H1 (cell line): ENCODE measurements around the gene SSC5D. TPM values are rescaled to one million over a fixed set of nuclear protein-coding genes. Genes with fewer than 3 reads are reported as not detected.

Experiments
- CTCF ChIA-PET: fragments of 300-600 bp; sonication (Branson Sonifier 250); formaldehyde crosslinking; loops from one replicate; lab custom pipeline; 2021; ENCODE audit not compliant: partially characterized antibody; lab: Charles Lee
- POLR2A ChIA-PET: fragments of 300-600 bp; sonication (Branson Sonifier 250); formaldehyde crosslinking; loops from one replicate; lab custom pipeline; 2021; ENCODE audit warnings: inconsistent platforms; ENCODE audit not compliant: partially characterized antibody; lab: Charles Lee
- DNase-seq, 2 experiments: peaks; one replicate each; pipeline versions ENCODE4 v3.0.0 to v3.0.0-alpha.2; 2010 to 2022; ENCODE audit warnings: low spot score in 2 of 2, low read depth in 1 of 2, mixed read lengths in 1 of 2
- FAIRE-seq: peaks from 2 replicates; lab custom pipeline; 2011; peaks lifted over from hg19 to GRCh38; lab: Jason Lieb, UNC
- H2AFZ ChIP-seq: 2 replicates; pipeline ENCODE4 v1.8.1; 2012; ENCODE audit warnings: low read length, inconsistent platforms
- H2AK5ac ChIP-seq: 2 replicates; pipeline ENCODE4 v1.6.1; 2013; ENCODE audit warnings: low read depth, low read length
- H2BK120ac ChIP-seq: replicated peaks from 2 replicates; pipeline ENCODE3; 2013; ENCODE audit warnings: low read depth, low read length, inconsistent platforms
- H2BK12ac ChIP-seq: 2 replicates; pipeline ENCODE4 v1.6.1; 2013; ENCODE audit warnings: low read depth, low read length
- H2BK15ac ChIP-seq: 2 replicates; pipeline ENCODE4 v1.6.1; 2013; ENCODE audit warnings: low read length
- H2BK20ac ChIP-seq: 2 replicates; pipeline ENCODE4 v1.6.1; 2013; ENCODE audit warnings: low read length
- H2BK5ac ChIP-seq: 2 replicates; pipeline ENCODE4 v1.6.1; 2013; ENCODE audit warnings: low read depth, low read length
- H3K14ac ChIP-seq: 2 replicates; pipeline ENCODE4 v1.6.1; 2013; ENCODE audit warnings: inconsistent platforms; ENCODE audit not compliant: insufficient read length
- H3K18ac ChIP-seq: 2 replicates; pipeline ENCODE4 v1.6.1; 2013; ENCODE audit warnings: low read length; ENCODE audit errors: extremely low read depth
- H3K23ac ChIP-seq: 2 replicates; pipeline ENCODE4 v1.6.1; 2013; ENCODE audit warnings: inconsistent platforms; ENCODE audit not compliant: insufficient read length
- H3K23me2 ChIP-seq: 2 replicates; pipeline ENCODE4 v1.6.1; 2013; ENCODE audit warnings: low read depth, low read length
- H3K27ac ChIP-seq: 2 replicates; pipeline ENCODE4 v1.6.1; 2011; ENCODE audit warnings: low read depth, low read length, inconsistent platforms
- H3K27me3 ChIP-seq, 4 experiments: replicated peaks in 1 of 4; 1 replicate in 1 of 4; 2 replicates in 3 of 4; pipeline versions ENCODE4 v1.6.1 to v1.8.1; 2011 to 2013; ENCODE audit warnings: low read length in 3 of 4, mild to moderate bottlenecking in 3 of 4, inconsistent platforms in 2 of 4, mixed read lengths in 2 of 4, moderate library complexity in 1 of 4; ENCODE audit not compliant: control insufficient read depth in 3 of 4, insufficient read depth in 3 of 4; ENCODE audit errors: extremely low read depth in 1 of 4
- H3K36me3 ChIP-seq, 4 experiments: 2 replicates each; pipeline versions ENCODE4 v1.6.1 to v1.8.1; 2011 to 2013; ENCODE audit warnings: mild to moderate bottlenecking in 4 of 4, low read length in 3 of 4, moderate library complexity in 2 of 4, control low read depth in 1 of 4, inconsistent platforms in 1 of 4; ENCODE audit not compliant: insufficient read depth in 4 of 4, control insufficient read depth in 2 of 4
- H3K4ac ChIP-seq: replicated peaks from 2 replicates; pipeline ENCODE3; 2013; ENCODE audit warnings: low read length, low read depth, mixed read lengths, inconsistent platforms; ENCODE audit not compliant: insufficient read length
- H3K4me1 ChIP-seq, 4 experiments: replicated peaks in 1 of 4; 1 replicate in 1 of 4; 2 replicates in 3 of 4; pipeline versions ENCODE4 v1.6.1 to v1.8.1; 2011 to 2013; ENCODE audit warnings: low read length in 3 of 4, inconsistent platforms in 2 of 4, mixed read lengths in 1 of 4; ENCODE audit not compliant: insufficient read depth in 4 of 4, control insufficient read depth in 3 of 4
- H3K4me2 ChIP-seq, 2 experiments: 2 replicates each; pipeline versions ENCODE4 v1.6.1 to v1.8.1; 2011 to 2013; ENCODE audit warnings: low read depth in 2 of 2, low read length in 2 of 2, control low read depth in 1 of 2, inconsistent platforms in 1 of 2, mild to moderate bottlenecking in 1 of 2; ENCODE audit not compliant: insufficient read depth in 1 of 2
- H3K4me3 ChIP-seq, 4 experiments: fragments of 200-600, 300-600 bp in 1 of 4; sonication (generic), shearing (Covaris generic), sonication (Bioruptor Twin) in 1 of 4; 2 replicates each; pipeline versions ENCODE4 v1.5.1 to v1.8.1; 2011 to 2016; ENCODE audit warnings: low read length in 4 of 4, low read depth in 3 of 4, control low read depth in 2 of 4, inconsistent platforms in 2 of 4, mild to moderate bottlenecking in 2 of 4, mixed read lengths in 1 of 4, moderate library complexity in 1 of 4; ENCODE audit not compliant: insufficient read depth in 2 of 4; ENCODE audit errors: extremely low read depth in 1 of 4
- H3K56ac ChIP-seq: replicated peaks from 2 replicates; pipeline ENCODE3; 2013; ENCODE audit warnings: low read depth, mild to moderate bottlenecking, mixed read lengths, low read length, inconsistent platforms; ENCODE audit not compliant: insufficient read length
- H3K79me1 ChIP-seq: 2 replicates; pipeline ENCODE4 v1.6.1; 2013; ENCODE audit warnings: low read depth, low read length, control low read depth
- H3K79me2 ChIP-seq, 2 experiments: 2 replicates each; pipeline versions ENCODE4 v1.6.1 to v1.8.1; 2012 to 2013; ENCODE audit warnings: low read length in 2 of 2, mild to moderate bottlenecking in 2 of 2, inconsistent platforms in 1 of 2; ENCODE audit not compliant: insufficient read depth in 2 of 2, control insufficient read depth in 1 of 2
- H3K9ac ChIP-seq, 4 experiments: replicated peaks in 1 of 4; 1 replicate in 1 of 4; 2 replicates in 3 of 4; pipeline versions ENCODE4 v1.6.1 to v1.8.1; 2011 to 2013; ENCODE audit warnings: low read depth in 3 of 4, low read length in 3 of 4, control low read depth in 2 of 4, mild to moderate bottlenecking in 2 of 4, moderate library complexity in 2 of 4, inconsistent platforms in 1 of 4; ENCODE audit errors: extremely low read depth in 1 of 4
- H3K9me3 ChIP-seq, 2 experiments: 2 replicates each; pipeline versions ENCODE4 v1.6.1 to v1.8.1; 2012 to 2013; ENCODE audit warnings: mild to moderate bottlenecking in 2 of 2, moderate library complexity in 2 of 2, control low read depth in 1 of 2, inconsistent platforms in 1 of 2, low read depth in 1 of 2, low read length in 1 of 2, mixed read lengths in 1 of 2; ENCODE audit not compliant: insufficient read depth in 2 of 2
- H4K20me1 ChIP-seq, 2 experiments: replicated peaks in 1 of 2; 2 replicates each; pipeline versions ENCODE3 to v1.8.1; 2011 to 2013; ENCODE audit warnings: inconsistent platforms in 2 of 2, low read length in 2 of 2, mild to moderate bottlenecking in 1 of 2; ENCODE audit not compliant: insufficient read depth in 2 of 2, control insufficient read depth in 1 of 2
- H4K5ac ChIP-seq: 2 replicates; pipeline ENCODE4 v1.6.1; 2013; ENCODE audit warnings: low read length, low read depth, mixed read lengths, inconsistent platforms; ENCODE audit not compliant: insufficient read length
- H4K8ac ChIP-seq: 2 replicates; pipeline ENCODE4 v1.8.0; 2013; ENCODE audit warnings: mild to moderate bottlenecking, moderate library complexity, low read length, inconsistent platforms; ENCODE audit not compliant: insufficient read depth; ENCODE audit errors: extremely low read depth
- H4K91ac ChIP-seq: replicated peaks from 2 replicates; pipeline ENCODE3; 2013; ENCODE audit warnings: low read length, mixed read lengths, inconsistent platforms; ENCODE audit not compliant: insufficient read length
- MAX ChIP-seq: IDR thresholded peaks from 2 replicates; pipeline ENCODE4 v1.6.1; 2012; ENCODE audit warnings: inconsistent platforms
- POLR2AphosphoS5 ChIP-seq: IDR thresholded peaks from 2 replicates; pipeline ENCODE4 v1.6.1; 2011; ENCODE audit warnings: low read depth, low read length
- RXRA ChIP-seq: IDR thresholded peaks from 2 replicates; pipeline ENCODE4 v1.6.1; 2011; ENCODE audit warnings: low read depth, mild to moderate bottlenecking, low read length, moderate library complexity; ENCODE audit not compliant: insufficient read depth
- WGBS, 2 experiments: shearing (Covaris generic) in 1 of 2; methylation state at CpG; one replicate each; pipeline versions ENCODE4 v1.1.6 to v1.1.7; 2013 to 2015; ENCODE audit warnings: low lambda C conversion rate in 2 of 2, mixed read lengths in 2 of 2, inconsistent platforms in 1 of 2, low coverage in 1 of 2, missing lambda C conversion rate in 1 of 2; ENCODE audit not compliant: insufficient replicate concordance in 2 of 2, insufficient coverage in 1 of 2, insufficient read length in 1 of 2; ENCODE audit errors: extremely low coverage in 1 of 2, missing lambda C conversion rate in 1 of 2; 5-methylcytosine and 5-hydroxymethylcytosine counted together
- polyA plus RNA-seq, 7 experiments: library from polyadenylated mRNA; depleted of rRNA in 3 of 7; stranded (reverse) in 5 of 7; unstranded in 2 of 7; fragments of >200 nt in 5 of 7; fragments of 200-250 nt in 2 of 7; gene quantifications; 1 replicate in 5 of 7; 2 replicates in 1 of 7; 4 replicates in 1 of 7; pipeline versions ENCODE4 v1.2.1 to v1.2.3, GENCODE V29; 2011 to 2013; ENCODE audit warnings: missing spikeins in 2 of 7, mixed read lengths in 2 of 7
- total RNA-seq: library from RNA; stranded (reverse); fragmentation: NEBNext Ultra II Directional; extraction: Animal tissue kit (Norgen Biotek cat#: 25700); gene quantifications from 2 replicates; pipeline ENCODE4 v1.2.1, GENCODE V29; 2021
- TF ChIP-seq, protein P1 (sequence below): IDR thresholded peaks from 2 replicates; pipeline ENCODE4 v1.6.1; 2012; ENCODE audit warnings: inconsistent platforms

SSC5D gene
- total and polyA plus RNA-seq, 2 of the 8 experiments (the other 6 are each of a cell fraction or from before 2014, with no cell fraction given): 0.39 to 1.7 TPM

GRCh38 chr19:55442372-55442961 lies 45.8 kb upstream of the SSC5D start:
- Histone ChIP-seq H3K4me1 (peaks cover 6 to 21% (median 9%) of the 10 kb centered on the region in 4 experiments), H4K20me1 (peaks cover 3 to 19% of the 10 kb centered on the region in 2 experiments), H4K5ac (no peak overlapping the region), H3K18ac (no peak overlapping the region), H2BK12ac (no peak overlapping the region), H3K4me3 (peak overlapping the region in 2 of 4 experiments; percentile 18 to 65; a peak in 3 of 8 replicates), H2BK5ac (no peak overlapping the region), H2BK120ac (no peak overlapping the region), H3K27ac (no peak overlapping the region), H3K79me1 (no peaks in the 10 kb centered on the region), H3K36me3 (no peaks in the 10 kb centered on the region), H3K79me2 (no peaks in the 10 kb centered on the region), H3K56ac (no peak overlapping the region), H3K4me2 (peak overlapping the region; percentile 82 to 92), H3K23me2 (peaks cover 14% of the 10 kb centered on the region; the same call in 1 of the 2 replicates), H3K4ac (no peak overlapping the region), H3K23ac (no peak overlapping the region), H2AK5ac (no peak overlapping the region), H3K9me3 (no peaks in the 10 kb centered on the region), H4K8ac (no peak overlapping the region; the same call in 1 of the 2 replicates), H2BK20ac (no peak overlapping the region), H3K14ac (no peak overlapping the region), H2AFZ (no peak overlapping the region), H4K91ac (no peak overlapping the region), H3K9ac (no peak overlapping the region), H2BK15ac (no peak overlapping the region), H3K27me3 (peaks cover 45 to 91% (median 80%) of the 10 kb centered on the region in 4 experiments)
- DNase-seq (peak in 1 of 2 experiments; percentile 71), FAIRE-seq (no peak)
- POLR2A ChIA-PET: interaction anchor here (0.8 to 4.4 kb wide), 5 partner anchors 10 to 59 kb away, joined by 4 to 21 read pairs (median 5); partner anchors contain the start of genes TMEM238 and UBE2S
- 4% methylated on average over 17 of the region's 72 CpGs; no CpG with 5 or more reads in 1 of the 2 experiments for WGBS, 2 experiments
- TF ChIP-seq MAX (peak; percentile 81), POLR2AphosphoS5 (no peak), RXRA (no peak)
- TF ChIP-seq, protein P1, sequence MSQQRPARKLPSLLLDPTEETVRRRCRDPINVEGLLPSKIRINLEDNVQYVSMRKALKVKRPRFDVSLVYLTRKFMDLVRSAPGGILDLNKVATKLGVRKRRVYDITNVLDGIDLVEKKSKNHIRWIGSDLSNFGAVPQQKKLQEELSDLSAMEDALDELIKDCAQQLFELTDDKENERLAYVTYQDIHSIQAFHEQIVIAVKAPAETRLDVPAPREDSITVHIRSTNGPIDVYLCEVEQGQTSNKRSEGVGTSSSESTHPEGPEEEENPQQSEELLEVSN: peak; percentile 72; the same call in 1 of the 2 replicates
- CTCF ChIA-PET: interaction anchor here (0.6 to 1.6 kb wide), 4 partner anchors 11 to 303 kb away, joined by 3 to 8 read pairs (median 3); no protein-coding TSS in a partner anchor
